HPDE6-E6E7 (cell line): Measurements from ENCODE around the gene ANKRD12.
"Not testable (repeated sequence)": the region's sequence is repeated elsewhere in the genome, so short reads cannot be mapped to it uniquely, and the experiment has no call there.

ENCODE experiments used
- DNase-seq: peaks from one replicate; pipeline ENCODE4 v3.0.0; 2011; ENCODE audit warnings: missing footprints; ENCODE audit errors: extremely low spot score

The ANKRD12 gene

DNA sequence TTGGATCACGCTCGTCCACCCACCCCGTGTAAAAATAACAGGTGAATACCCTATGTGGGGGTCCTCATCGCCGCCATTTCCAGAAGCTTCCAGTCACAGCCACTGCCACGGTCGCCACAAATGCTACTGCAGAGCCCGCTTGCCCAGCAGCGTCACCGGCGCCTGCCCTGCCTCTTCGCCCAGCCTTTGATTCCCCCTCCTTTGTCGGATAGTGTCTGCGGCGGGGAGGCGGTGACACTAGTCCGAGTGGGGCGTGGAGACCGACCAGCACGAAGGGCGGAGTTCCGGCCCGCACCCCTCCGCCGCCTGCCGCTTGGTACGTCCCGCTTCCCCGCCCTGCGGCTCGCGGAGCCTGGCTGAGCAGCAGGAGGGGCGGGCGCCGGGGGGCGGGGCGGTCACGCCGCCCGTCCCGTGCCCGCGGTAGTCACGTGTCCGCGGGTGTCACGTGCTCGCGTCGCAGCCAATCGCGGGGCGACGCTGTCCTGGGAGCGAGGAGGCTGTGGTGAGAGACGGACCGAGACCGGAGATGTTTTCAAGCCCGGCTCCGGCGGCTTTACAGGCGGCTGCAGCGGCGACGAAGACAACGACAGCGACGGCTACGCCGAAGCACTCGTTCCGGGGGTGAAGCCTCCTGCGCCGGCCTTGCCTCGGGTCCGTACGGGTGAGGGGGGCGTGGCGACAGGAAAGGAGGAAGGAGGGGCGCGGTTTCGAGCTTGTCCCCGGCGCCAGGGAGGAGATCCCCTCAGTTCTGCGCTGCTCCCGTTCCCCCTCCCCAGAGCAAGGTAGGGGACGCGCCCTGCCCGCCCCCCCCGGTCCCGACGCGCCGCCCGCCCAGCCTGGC lies at the start of gene ANKRD12:
TSS of gene ANKRD12 (plus strand) at position 467 of the 841 bp plus-strand sequence. CDS start 45,652 bp downstream, outside the sequence.
- DNase-seq, result peak; percentile 92

DNA sequence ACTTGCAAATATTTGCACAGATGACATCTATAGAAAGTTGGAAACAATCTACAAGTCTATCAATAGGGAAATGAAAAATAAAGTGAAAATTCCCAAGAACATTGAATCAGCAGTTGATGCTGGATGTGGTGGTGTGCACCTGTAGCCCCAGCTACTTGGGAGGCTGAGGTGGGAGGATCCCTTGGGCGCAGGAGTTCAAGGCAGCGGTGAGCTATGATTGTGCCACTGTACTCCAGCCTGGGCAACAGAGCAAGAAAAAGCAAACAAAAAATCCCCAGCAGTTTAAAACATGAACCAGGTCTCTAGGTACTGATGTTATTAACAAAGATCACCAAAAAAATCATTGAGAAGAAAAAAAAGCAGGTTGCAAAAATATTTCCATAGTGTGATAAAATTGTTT lies 49.4 kb upstream of the ANKRD12 start:
- DNase-seq, result no peak

DNA sequence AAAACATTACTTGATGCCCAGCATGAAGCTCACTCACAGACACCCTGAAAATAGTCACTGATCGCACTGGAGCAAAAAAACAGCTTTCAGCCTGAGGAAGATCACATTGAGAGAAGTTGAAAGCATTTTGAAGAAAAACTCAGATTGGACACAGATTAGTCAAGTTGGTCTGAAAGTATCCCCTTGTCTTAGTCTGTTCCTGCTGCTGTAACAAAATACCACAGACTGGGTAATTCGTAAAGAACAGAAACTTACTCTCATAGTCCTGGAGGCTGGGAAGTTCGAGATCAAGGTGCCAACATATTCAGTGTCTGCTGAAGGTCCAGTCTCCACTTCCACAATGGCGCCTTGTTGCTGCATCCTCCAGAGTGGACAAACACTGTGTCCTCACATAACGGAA lies 48.3 kb upstream of the ANKRD12 start:
- DNase-seq, result no peak

DNA sequence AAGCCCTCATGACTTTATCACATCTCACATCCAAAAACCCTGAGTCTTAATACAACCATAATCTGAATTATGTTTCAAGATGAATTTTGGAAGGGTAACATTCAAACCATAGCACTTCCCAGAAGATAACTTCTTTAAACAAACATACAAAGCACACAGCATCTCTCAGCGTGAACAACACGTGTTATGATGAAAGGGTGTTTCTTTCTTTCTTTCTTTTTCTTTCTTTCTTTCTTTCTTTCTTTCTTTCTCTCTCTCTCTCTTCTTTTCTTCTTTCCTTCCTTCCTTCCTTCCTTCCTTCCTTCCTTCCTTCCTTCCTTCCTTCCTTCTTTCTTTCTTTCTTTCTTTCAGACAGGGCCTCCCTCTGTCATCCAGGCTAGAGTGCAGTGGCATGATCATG lies 47.9 kb upstream of the ANKRD12 start:
- DNase-seq, result not testable (repeated sequence)

DNA sequence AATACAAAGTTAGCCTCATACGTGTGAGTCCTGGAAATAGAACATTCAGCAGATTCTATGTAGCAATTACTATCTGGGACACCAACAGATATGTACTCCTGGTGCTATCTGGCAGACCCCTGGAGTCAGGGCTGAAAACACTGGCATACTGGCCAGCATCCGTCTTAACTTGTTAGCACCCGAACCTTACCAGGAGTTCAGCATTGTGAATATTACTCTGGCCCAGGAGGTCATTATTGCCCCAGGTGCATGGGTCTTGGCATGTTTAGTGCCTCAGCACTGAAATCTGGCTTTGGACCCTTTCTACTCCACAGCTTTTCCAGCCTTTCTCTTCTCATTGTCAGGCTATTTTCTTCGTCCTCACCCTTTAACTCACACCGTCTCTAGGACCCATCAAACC lies 46.0 kb upstream of the ANKRD12 start:
- DNase-seq, result no peak

DNA sequence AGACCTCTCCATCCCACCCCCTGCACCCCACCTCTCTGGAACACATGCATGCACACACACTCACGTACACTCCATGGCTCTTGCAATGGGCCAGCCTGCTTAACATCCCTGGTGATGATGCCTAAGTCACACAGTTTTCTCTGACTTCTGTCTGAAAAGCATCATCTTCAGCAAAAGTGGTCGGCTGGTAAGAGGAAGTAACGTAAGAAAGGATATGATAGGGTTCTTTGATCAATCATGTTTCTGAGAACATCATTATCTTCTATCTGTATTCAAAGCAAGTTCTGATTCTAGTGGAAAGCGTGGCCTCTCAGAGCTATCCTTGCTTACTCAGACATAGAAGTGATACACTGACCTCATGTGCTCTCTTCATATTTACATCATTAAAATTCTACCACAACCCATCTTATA lies 45.5 kb upstream of the ANKRD12 start:
- DNase-seq, result no peak

DNA sequence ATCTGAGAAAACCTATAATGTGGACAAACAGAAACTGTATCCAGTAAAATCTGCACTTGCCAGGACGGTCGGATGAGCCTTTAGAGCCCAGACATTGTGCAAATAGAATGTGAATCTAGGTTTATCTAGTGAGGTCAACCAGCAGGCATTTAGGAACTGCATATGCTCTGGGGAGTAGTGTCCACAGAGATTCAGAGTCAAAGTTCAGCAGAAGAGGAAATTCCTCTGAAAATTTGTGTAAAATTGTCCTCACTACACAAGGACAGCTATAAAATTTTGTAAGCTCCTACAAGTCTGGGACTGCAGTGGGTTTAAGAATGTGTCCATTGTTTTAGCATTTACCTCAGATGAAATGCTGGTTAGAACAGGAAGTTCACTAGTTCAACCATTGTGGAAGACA lies 43.9 kb upstream of the ANKRD12 start:
- no peak for DNase-seq

DNA sequence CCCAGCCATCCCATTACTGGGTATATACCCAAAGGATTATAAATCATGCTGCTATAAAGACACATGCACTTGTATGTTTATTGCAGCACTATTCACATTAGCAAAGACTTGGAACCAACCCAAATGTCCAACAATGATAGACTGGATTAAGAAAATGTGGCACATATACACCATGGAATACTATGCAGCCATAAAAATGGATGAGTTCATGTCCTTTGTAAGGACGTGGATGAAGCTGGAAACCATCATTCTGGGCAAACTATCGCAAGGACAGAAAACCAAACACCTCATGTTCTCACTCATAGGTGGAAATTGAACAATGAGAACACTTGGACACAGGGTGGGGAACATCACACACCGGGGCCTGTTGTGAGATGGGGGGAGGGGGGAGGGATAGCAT lies 43.5 kb upstream of the ANKRD12 start:
- not testable (repeated sequence) for DNase-seq

DNA sequence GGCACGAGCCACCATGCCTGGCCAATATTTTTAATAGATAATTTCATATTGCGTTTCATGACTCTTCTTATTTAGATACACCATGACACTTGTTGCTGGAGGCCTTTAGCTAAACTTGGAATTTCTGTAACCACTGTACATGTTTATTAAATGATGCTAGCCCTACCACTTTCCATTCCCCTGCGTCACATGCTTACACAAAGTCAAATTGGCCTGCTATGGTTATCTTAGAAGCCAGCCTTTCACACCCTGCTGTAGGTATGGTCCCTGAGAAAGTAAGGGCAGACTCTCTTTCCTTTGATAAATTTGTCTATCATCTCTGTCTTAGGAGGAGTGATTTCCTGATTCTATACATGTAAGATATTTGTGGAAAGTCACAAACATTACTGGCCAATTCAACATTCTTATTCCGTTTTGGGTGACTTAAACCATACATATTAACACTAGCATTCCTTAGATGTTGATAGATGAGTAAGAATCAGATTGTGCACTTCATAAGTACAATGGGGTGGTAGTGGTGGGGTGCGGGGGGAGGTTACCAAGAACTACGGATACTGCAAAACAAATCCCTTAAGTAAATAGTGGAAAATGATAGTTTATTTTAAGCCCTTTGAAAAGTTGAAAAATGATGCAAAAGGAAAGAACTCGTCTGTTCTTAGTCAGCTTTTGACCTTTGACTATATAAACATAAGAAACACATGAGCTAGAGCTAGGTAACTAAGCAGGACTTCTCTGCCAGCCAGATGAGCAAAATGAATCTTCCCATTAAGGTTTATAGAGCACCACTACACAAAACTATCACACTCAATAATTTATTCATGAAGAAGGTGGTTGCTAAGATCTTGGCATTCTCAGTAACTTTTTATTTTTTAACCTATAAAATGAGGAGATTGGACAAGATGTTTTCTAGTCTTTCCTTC lies 42.0 kb upstream of the ANKRD12 start:
- DNase-seq, result peak; percentile 38

DNA sequence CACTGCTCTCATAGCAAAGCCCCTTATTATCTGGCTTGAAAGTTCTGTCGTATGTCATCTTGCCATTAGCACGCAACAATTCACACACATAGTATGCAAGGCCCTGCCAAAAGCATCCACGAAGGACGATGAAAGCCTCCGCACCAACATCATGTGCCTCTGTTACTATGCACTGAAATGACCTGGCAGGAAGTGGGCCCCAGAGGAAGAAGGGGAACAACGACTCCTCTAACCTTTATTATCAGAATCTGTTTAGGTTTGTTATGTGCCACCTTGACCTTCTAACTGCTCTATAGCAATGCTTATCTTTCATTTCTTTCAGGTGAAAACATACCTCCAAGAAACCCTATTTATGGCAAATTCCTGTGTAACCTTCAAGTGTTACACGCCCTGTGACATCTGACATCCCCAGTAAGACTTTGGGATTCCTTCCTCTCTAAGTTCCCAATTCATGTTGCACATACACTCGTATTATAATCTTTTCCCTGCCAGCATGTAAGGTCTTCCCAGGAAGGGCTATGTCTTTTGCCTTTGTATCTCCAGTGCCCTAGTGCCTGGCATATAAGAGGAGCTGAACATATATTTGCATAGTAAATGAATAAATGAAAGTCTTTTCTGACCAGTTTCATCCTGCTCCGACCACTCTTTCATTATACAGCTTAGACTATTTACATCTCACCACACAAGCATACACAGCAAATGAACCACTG lies 41.1 kb upstream of the ANKRD12 start:
- no peak for DNase-seq

DNA sequence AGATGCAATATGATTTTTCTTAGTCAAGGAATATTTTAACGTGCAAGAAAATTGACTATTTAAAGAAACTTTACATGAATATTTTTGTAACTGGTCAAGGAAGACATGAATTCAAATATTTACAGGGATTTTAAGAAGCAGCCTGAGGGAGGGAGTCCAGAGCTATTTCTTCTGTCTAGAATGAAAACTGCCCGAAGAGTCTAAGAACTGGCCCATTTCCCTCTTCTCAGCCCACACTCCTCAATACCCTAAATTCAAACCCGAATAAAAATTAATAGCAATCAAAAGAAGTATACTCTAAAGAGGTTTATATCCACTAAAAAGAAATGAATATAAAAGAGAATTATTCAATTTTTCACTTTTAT lies 40.6 kb upstream of the ANKRD12 start:
- no peak for DNase-seq

DNA sequence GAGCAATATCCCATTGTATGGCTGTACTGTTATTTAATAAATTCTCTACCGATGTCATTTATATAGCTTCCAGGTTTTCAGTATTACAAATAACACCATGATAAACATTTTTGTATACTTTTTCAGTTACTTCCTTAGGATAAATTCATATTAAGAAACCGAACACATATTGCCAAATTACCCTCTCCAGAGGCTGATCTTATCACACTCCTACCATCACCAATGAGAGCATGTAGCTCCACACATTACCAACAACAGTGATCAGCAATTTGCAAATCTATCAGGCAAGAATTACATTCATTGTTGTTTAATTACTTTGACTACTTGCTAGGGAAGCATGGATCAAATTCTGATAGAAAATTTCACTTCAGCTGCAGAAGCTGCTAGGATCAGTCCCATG lies 39.9 kb upstream of the ANKRD12 start:
- DNase-seq, result no peak

DNA sequence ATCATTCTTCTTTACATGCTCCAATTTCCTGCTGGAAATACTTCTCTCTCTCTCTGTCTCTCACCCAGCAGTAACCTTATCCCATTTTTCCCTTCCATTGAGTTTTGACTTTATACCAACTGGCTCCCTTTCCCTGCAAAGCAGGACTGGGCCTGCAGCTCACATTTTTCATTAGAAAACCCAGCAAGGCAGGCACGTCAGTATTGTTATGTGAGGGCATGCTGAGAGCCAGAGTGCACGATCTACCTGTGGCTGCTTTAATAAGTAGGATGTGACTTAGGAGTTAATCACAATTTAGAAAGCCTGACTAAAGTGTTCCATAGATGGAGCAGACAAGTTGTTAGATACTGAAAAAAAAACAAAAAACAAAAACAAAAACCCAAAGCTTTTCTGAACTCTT lies 39.2 kb upstream of the ANKRD12 start:
- DNase-seq, result no peak

DNA sequence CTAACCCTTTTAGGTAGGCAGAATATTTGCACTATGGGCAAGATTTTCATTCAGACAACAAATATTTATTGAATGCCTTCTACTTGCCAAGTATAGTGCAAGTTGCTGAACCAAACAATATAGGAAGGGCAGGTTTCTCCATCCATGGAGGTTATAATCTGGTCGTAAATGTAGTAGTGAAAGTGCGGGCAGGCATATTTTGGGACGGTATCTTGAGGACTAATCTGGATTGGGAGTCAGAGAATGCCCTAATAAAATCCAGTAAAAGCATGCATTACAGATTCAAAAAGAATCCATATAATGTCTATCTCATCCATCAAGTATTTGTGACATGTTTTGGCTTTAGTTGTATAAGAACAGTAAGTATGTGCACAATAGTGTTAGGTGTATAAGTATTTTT lies 35.8 kb upstream of the ANKRD12 start:
- DNase-seq, result no peak

DNA sequence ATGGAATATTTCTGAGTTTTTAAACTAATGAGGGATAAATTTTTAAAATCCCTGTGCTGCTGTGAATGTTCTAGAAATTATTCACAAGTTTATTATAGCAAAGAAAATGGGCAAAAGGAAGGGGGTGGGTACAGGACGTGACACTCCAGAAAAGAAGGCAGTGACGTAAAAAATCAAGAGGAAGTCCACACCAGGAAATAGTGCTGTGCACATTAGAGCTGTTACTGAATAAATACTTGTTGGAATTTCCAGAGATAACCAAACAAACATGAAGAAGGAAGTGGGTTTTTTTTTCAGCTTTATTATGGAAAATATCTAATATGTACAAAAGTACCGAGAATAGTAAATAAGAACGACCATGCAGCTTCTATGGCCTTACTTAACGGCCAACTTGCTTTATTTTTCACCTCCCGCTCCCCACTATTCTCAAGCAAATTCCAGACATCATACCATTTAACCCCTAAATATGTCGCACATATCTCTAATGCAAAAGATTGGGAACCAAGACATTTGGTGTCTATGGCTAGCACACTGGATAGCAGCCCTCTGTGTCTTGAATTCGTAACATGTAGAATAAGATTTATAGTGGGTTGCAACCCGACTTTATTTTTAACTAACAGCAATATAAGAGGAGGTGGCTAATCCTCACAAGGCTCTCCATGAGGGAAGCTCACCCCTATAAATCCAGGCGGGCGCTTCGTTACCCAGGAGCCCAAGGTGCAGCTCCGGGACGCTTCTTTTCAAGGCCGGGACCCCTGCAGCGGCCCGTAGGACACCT lies 34.7 kb upstream of the ANKRD12 start:
- no peak for DNase-seq

DNA sequence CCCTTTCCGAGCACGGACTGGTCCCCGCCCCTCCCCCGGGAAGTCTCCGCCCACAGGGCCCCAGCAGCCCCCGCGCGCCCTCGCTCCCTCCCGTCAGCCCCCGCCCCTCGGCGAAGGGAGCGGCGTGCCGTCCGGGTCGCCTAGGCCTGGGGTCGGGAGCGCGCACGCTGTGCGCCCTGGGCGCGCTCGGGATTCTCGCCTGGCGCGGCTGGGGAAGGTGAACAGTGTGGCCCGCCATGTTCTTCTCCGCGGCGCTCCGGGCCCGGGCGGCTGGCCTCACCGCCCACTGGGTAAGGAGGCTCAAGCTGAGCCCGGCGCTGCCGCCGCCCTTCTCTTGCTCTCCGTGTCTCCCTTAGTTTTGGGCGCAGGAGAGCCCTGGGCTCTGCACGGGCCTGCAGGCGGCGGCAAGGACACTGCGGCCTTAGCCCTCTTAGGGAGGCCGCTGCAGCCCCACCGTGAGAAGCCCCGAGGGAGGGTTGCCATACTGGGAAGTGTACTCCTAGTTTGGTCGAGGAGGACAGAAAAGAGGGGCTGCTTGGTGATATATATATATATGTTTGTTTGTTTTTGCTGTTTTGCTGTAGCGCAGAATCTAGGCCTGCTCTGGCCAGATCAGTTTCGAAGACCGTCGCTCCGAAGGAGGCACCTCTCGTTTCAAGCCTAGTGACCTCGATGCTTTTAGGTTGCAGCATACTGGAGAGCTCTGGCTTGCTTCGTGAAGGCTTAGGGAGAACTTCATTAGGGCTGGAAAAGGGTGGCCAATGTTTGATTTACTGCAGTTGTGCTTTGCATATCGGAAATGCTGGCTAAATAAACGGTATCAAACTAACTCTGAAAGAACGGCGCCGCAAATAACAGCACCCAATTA lies 33.8 kb upstream of the ANKRD12 start, which contains the start of gene NDUFV2:
TSS of gene NDUFV2 (plus strand) at position 192 of the 868 bp plus-strand sequence. CDS start at position 237, 45 bp downstream.
- peak; percentile 94 for DNase-seq

DNA sequence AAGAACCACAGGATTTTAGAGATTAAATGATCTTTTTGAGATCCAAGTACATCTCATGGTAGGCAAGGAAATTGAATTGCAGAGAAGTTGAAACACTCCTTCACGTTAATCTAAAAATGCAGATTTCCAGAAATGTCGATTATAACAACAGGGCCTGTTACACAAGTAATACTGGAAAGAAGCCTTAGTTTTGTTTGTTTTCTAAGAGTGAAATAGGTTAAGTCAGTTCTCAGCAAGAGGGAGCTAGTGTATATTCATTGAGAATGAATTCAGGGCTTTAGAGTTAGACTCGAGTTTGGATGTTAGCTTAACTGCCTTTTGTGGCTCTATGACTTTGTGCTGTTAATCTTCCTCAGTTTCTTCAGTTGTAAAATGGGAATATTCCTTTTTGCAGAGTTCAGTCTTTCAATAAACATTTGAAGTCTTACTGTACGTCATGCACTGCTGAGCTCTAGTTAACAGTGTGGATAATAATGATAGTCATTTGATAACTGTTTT lies 33.2 kb upstream of the ANKRD12 start:
- DNase-seq, result no peak

DNA sequence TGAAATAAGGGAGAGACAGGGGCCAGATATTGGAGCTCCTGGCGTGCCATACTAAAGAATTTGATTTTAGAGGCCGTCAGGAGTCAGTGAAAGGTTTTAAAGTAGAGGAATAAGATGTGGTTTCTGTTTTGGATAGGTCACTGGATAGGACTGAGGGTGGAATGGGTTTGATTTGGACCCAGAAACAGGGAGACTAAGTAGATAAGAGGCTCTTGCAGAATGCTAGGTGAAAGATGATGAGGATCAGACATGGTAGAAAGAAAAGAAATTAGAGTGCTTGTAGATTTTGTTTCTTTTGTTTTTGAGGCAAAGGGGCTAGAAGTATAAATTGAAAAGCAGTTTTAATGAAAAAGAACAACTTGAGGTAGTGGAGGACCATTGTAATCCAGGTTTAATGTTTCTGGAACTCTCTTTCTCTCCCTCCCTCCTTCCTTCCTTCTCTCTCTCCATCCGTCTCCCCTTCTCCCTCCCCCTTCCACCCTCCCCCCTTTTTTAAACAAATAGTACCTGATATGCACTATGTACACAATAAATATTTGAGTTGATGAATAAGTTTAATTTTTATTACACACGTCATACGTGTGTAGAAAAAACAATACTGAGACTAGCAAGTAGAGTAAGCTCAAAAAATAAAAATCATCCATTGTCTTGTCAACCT lies 32.2 kb upstream of the ANKRD12 start:
- no peak for DNase-seq

DNA sequence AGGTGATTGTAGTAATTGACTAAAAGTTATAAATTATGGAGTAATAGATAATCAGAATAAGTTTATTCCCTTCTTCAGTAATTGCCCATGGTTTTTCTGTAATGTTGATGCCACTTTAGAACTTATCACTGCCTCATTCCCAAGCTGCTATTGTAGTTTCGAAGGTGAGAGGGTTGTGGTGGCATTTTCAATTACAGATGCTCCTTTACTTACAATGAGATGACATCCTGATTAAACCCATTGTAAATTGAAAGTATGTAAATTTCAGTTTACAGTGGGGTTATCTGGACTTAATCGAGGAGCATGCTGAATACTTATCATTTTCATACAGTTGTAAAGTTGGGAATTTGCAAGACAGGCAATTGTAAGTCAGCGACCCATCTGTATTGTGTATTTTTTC lies 31.2 kb upstream of the ANKRD12 start:
- DNase-seq, result no peak

DNA sequence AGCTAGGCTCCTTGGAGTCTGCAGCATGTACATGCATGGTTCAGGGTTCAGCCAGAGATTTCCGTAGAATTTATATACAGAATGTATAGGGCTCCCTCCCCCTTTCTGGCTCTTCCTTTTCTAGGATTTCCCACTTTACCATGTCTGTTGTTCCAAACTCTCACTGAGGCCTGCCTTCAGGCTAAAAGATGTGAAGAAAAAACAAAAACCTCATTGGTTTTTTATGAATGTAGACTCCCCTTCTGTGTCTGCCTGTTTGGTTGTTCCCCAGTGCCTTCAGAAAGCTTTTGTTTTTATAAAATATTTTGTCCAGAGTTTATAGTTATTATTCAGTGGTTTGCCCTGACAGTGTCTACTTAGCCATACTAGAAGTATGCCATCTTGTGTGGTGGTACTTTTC lies 30.5 kb upstream of the ANKRD12 start:
- DNase-seq, result no peak
